AG08396 (cell line): ENCODE measurements around the gene CPXM1.
"Not testable (repeated sequence)": the region's sequence is repeated elsewhere in the genome, so short reads cannot be mapped to it uniquely, and the experiment has no call there.

ENCODE experiments used
- DNase-seq: peaks from one replicate; pipeline ENCODE4 v3.0.0; 2012; ENCODE audit warnings: low spot score, mixed read lengths

CPXM1 gene

GRCh38 chr20:2800521-2801285 lies at the start of gene CPXM1:
Gene CPXM1, minus strand, starts transcription at chr20:2800627. Its CDS starts 55 bp downstream, at chr20:2800572.
- peak; percentile 14 for DNase-seq

- DNase-seq = no peak
These were observed 49.1 kb upstream of the CPXM1 start for GRCh38 chr20:2849529-2849928.

GRCh38 chr20:2847802-2848201 lies 47.4 kb upstream of the CPXM1 start:
- no peak for DNase-seq

- no peak for DNase-seq
These were observed 46.3 kb upstream of the CPXM1 start for GRCh38 chr20:2846698-2847097.

GRCh38 chr20:2845607-2846006 lies 45.2 kb upstream of the CPXM1 start:
- DNase-seq = no peak

- DNase-seq = peak; percentile 85
These were observed 40.6 kb upstream of the CPXM1 start for GRCh38 chr20:2840967-2841531.

- peak; percentile 98 for DNase-seq
These were observed 39.9 kb upstream of the CPXM1 start, which contains the start of the genes PCED1A and VPS16 for GRCh38 chr20:2840138-2840966. Gene PCED1A, minus strand, starts transcription at chr20:2840655. Its CDS starts 743 bp downstream, at chr20:2839912. Gene VPS16, plus strand, starts transcription at chr20:2840745. Its CDS starts 30 bp downstream, at chr20:2840775.

- no peak for DNase-seq
These were observed 39.3 kb upstream of the CPXM1 start for GRCh38 chr20:2839732-2840137.

- DNase-seq = no peak
These were observed 38.6 kb upstream of the CPXM1 start for GRCh38 chr20:2838847-2839671.

GRCh38 chr20:2838170-2838797 lies 37.9 kb upstream of the CPXM1 start:
- no peak for DNase-seq

GRCh38 chr20:2837221-2837960 lies 37.0 kb upstream of the CPXM1 start:
- DNase-seq = no peak

GRCh38 chr20:2836035-2836434 lies 35.6 kb upstream of the CPXM1 start:
- no peak for DNase-seq

GRCh38 chr20:2835331-2835796 lies 34.9 kb upstream of the CPXM1 start:
- DNase-seq = no peak

- DNase-seq = no peak
These were observed 34.1 kb upstream of the CPXM1 start for GRCh38 chr20:2834401-2835110.

GRCh38 chr20:2833761-2834160 lies 33.3 kb upstream of the CPXM1 start:
- DNase-seq = no peak

GRCh38 chr20:2831206-2831605 lies 30.8 kb upstream of the CPXM1 start:
- DNase-seq = not testable (repeated sequence)

GRCh38 chr20:2829376-2829775 lies 28.9 kb upstream of the CPXM1 start:
- DNase-seq = no peak

- DNase-seq = no peak
These were observed 26.2 kb upstream of the CPXM1 start for GRCh38 chr20:2826655-2827054.

- no peak for DNase-seq
These were observed 25.3 kb upstream of the CPXM1 start for GRCh38 chr20:2825761-2826160.

GRCh38 chr20:2822073-2822472 lies 21.6 kb upstream of the CPXM1 start:
- DNase-seq = no peak
